Adrenal gland (tissue), 12 donors: Measurements from ENCODE around the gene ZCCHC17. TPM values are rescaled to one million over a fixed set of nuclear protein-coding genes. Genes with fewer than 3 reads are reported as not detected.

Experiments
- DNase-seq, 7 donors: peaks; one replicate each; pipeline ENCODE4 v3.0.0-alpha.2; 2019 to 2020
- H3K27ac ChIP-seq, 5 donors: fragments of 200-600 bp; sonication (generic) in 4 of 5; 1 replicate in 3 of 5; 2 replicates in 2 of 5; pipeline versions ENCODE4 v1.5.1 to v1.8.0; 2016 to 2020; ENCODE audit warnings: mild to moderate bottlenecking in 1 of 5
- H3K27me3 ChIP-seq: fragments of 200-600 bp; 2 replicates; pipeline ENCODE4 v1.8.0; 2021
- H3K36me3 ChIP-seq, 2 donors: fragments of 200-600 bp; replicated peaks in 1 of 2; 1 replicate in 1 of 2; 2 replicates in 1 of 2; pipeline versions ENCODE4 v1.5.1 to v1.8.0; 2018 to 2022
- H3K4me1 ChIP-seq, 2 donors: fragments of 200-600 bp; replicated peaks in 1 of 2; 1 replicate in 1 of 2; 2 replicates in 1 of 2; pipeline versions ENCODE4 v1.5.1 to v1.8.0; 2018 to 2021
- H3K4me3 ChIP-seq, 4 donors: fragments of 200-600 bp; sonication (generic) in 3 of 4; one replicate each; pipeline ENCODE4 v1.5.1; 2016 to 2018
- H3K9me3 ChIP-seq, 3 donors: fragments of 200-600 bp; sonication (generic) in 1 of 3; replicated peaks in 1 of 3; 1 replicate in 2 of 3; 2 replicates in 1 of 3; pipeline versions ENCODE4 v1.5.1 to v1.8.0; 2016 to 2021
- CTCF ChIP-seq, 6 experiments: fragments of 450-650 bp in 4 of 6; fragments of 200-600 bp in 2 of 6; sonication (generic) in 1 of 6; IDR thresholded peaks; 1 replicate in 5 of 6; 2 replicates in 1 of 6; pipeline versions ENCODE4 v1.5.1 to v1.8.0; 2016 to 2021; ENCODE audit warnings: antibody characterized with exemption in 6 of 6, mild to moderate bottlenecking in 2 of 6, moderate library complexity in 1 of 6
- POLR2A ChIP-seq, 2 donors: fragments of 450-650 bp; IDR thresholded peaks; one replicate each; pipeline ENCODE4 v1.6.1; 2017; ENCODE audit warnings: antibody characterized with exemption in 2 of 2, mild to moderate bottlenecking in 2 of 2, moderate library complexity in 1 of 2
- WGBS, 4 donors: extraction: QIAGEN DNeasy Blood & Tissue Kit in 2 of 4; methylation state at CpG; one replicate each; pipeline versions ENCODE4 v1.1.5 to v1.1.7; 2013 to 2017; 5-methylcytosine and 5-hydroxymethylcytosine counted together
- intact Hi-C, 2 donors: fragments of 100-400 bp; cut with DNase I; formaldehyde crosslinking; loops; one replicate each; pipeline versions ENCODE4 v1.14.1 to v1.15.0; 2022 to 2023
- polyA plus RNA-seq, 3 donors: library from polyadenylated mRNA; stranded (reverse); fragments of 200-250 nt in 2 of 3; fragments of 350-450 nt in 1 of 3; fragmentation: Illumina TruSeq in 1 of 3; extraction: RNeasy Lipid Tissue Mini Kit (QIAGEN cat#74804) in 1 of 3; gene quantifications; one replicate each; pipeline ENCODE4 v1.2.3, GENCODE V29; 2013 to 2014
- total RNA-seq, 9 donors: library from RNA; depleted of rRNA in 4 of 9; stranded (reverse); fragments of >200 nt in 4 of 9; fragments of 120-200 nt in 1 of 9; fragmentation: NEBNext Ultra II Directional in 1 of 9; extraction: Animal tissue kit (Norgen Biotek cat#: 25700) in 1 of 9; gene quantifications; one replicate each; pipeline versions ENCODE4 v1.1.0 to v1.2.4, GENCODE V29; 2013 to 2023
- donor health status: healthy with polysubstance abuse.
- donor health status: Bipolar disorder and iron deficiency.
- donor health status: DM: yes; HTN: yes; CAD: no.
- donor health status: DM: no; HTN: no; CAD: no.
- donor health status: DM: no; HTN: no; CAD: no.
- donor health status: DM: yes; HTN: yes; CAD: no.

Gene ZCCHC17
- total and polyA plus RNA-seq, 12 donors, result 20.9 to 62.1 (median 29.5) TPM

GRCh38 chr1:31297277-31298247 lies 730 bp downstream of the ZCCHC17 start:
- intact Hi-C loops, result no loop called here
- Histone ChIP-seq H3K36me3 (peaks cover 0 to 15% of the 10 kb centered on the region in 2 donors), H3K4me1 (peaks cover 10 to 40% of the 10 kb centered on the region in 2 donors), H3K4me3 (peak overlapping the region; percentile 30 to 94 (median 70)), H3K27ac (peak overlapping the region; percentile 24 to 95 (median 87)), H3K27me3 (no peaks in the 10 kb centered on the region), H3K9me3 (no peaks in the 10 kb centered on the region)
- DNase-seq, result no peak
- 5 to 12% (median 6%) methylated on average over 17 to 23 of the region's 23 CpGs for WGBS, 4 donors
- no peak for TF ChIP-seq CTCF (IDR thresholded peaks at IDR 0.05)
- no peak for TF ChIP-seq POLR2A (IDR thresholded peaks at IDR 0.05)

- H3K36me3 ChIP-seq, result no peaks in the 10 kb centered on the region
- peaks cover 10 to 40% of the 10 kb centered on the region in 2 donors for H3K4me1 ChIP-seq
- H3K4me3 ChIP-seq, result no peak overlapping the region
- no peak for TF ChIP-seq CTCF (IDR thresholded peaks at IDR 0.05)
- no peak for TF ChIP-seq POLR2A (IDR thresholded peaks at IDR 0.05)
- WGBS, 4 donors, result 96 to 100% (median 99%) methylated on average over 1 of the region's 1 CpG
- no peaks in the 10 kb centered on the region for H3K27me3 ChIP-seq
- H3K27ac ChIP-seq, result no peak overlapping the region
- DNase-seq, result no peak
- intact Hi-C loops, result no loop called here
- no peaks in the 10 kb centered on the region for H3K9me3 ChIP-seq
These were observed 2.5 kb downstream of the ZCCHC17 start for GRCh38 chr1:31299365-31299764.

GRCh38 chr1:31300193-31300592 lies 3.4 kb downstream of the ZCCHC17 start:
- H3K27ac ChIP-seq, result no peak overlapping the region
- H3K4me3 ChIP-seq, result no peak overlapping the region
- no peaks in the 10 kb centered on the region for H3K9me3 ChIP-seq
- TF ChIP-seq CTCF (IDR thresholded peaks at IDR 0.05), result no peak
- TF ChIP-seq POLR2A (IDR thresholded peaks at IDR 0.05), result no peak
- no peaks in the 10 kb centered on the region for H3K27me3 ChIP-seq
- H3K4me1 ChIP-seq, result peaks cover 10 to 36% of the 10 kb centered on the region in 2 donors
- WGBS, 4 donors, result 84 to 98% (median 91%) methylated on average over 3 of the region's 3 CpGs
- intact Hi-C loops, result no loop called here
- DNase-seq, result no peak
- no peaks in the 10 kb centered on the region for H3K36me3 ChIP-seq

- no peaks in the 10 kb centered on the region for H3K9me3 ChIP-seq
- no peak overlapping the region for H3K27ac ChIP-seq
- H3K4me1 ChIP-seq, result peaks cover 3 to 22% of the 10 kb centered on the region in 2 donors
- no peaks in the 10 kb centered on the region for H3K27me3 ChIP-seq
- H3K4me3 ChIP-seq, result no peak overlapping the region
- no peaks in the 10 kb centered on the region for H3K36me3 ChIP-seq
- 74 to 87% (median 84%) methylated on average over 6 to 7 of the region's 7 CpGs for WGBS, 4 donors
- no peak for DNase-seq
- intact Hi-C loops, result no loop called here
- TF ChIP-seq CTCF (IDR thresholded peaks at IDR 0.05) (no peak), POLR2A (IDR thresholded peaks at IDR 0.05) (no peak)
These were observed 6.0 kb downstream of the ZCCHC17 start for GRCh38 chr1:31302709-31303441.
